ENCODE measurements around the gene ZNF12.

ZNF12 gene

DNA sequence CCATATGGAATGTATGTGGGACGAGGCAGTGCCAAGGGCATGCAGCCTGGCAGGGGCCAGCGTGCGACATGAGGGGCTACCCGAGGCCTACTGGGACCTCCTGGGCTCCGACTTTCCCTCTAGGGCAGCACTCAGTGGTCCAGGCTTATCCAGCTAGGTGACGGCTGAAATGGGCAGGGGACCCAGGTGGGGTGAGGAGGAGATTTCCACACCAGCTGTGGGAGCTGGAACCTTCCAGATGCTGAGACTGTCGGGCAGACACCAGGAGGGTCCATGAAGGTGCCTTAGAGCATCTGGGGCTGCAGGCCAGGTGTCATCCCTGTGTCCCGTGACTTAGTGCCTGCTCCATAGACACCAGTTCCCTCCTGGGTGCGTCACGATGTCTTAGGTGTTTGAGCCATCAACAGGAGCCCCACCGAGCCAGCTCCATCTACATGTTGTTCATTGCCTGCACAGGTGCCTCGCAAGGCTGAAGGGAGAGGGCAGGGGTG is 56.2 kb downstream of the ZNF12 start:
- no peak for DNase-seq (ENCODE audit: low spot score)
- H3K27ac ChIP-seq, result no peak overlapping the region
- CTCF ChIA-PET, result no interaction called here

DNA sequence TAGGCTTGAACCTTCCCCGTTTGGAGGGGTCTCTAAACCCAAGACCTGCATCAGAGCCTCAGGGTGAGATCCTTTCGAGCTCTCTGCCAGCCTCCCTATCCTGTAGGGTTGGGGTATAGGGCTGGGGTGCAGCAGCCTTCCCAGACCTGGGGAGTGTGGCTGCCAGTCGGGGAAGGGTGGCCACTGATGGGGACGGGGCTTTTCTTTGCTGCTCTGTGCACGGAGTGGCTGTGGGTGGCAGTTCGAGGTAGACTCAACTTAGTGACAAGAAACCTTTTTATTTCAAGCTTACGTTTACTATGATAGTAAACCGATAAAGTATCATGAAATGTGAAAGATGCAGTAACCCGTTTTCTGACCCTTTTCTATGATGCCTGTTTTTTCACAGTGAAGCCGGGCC is 56.7 kb downstream of the ZNF12 start:
- no peak for DNase-seq (ENCODE audit: low spot score)
- POLR2A ChIA-PET (ENCODE audit: low non-redundant PET), result no interaction called here
- CTCF ChIA-PET, result no interaction called here
- H3K27ac ChIP-seq, result no peak overlapping the region
- TF ChIP-seq, protein P1, sequence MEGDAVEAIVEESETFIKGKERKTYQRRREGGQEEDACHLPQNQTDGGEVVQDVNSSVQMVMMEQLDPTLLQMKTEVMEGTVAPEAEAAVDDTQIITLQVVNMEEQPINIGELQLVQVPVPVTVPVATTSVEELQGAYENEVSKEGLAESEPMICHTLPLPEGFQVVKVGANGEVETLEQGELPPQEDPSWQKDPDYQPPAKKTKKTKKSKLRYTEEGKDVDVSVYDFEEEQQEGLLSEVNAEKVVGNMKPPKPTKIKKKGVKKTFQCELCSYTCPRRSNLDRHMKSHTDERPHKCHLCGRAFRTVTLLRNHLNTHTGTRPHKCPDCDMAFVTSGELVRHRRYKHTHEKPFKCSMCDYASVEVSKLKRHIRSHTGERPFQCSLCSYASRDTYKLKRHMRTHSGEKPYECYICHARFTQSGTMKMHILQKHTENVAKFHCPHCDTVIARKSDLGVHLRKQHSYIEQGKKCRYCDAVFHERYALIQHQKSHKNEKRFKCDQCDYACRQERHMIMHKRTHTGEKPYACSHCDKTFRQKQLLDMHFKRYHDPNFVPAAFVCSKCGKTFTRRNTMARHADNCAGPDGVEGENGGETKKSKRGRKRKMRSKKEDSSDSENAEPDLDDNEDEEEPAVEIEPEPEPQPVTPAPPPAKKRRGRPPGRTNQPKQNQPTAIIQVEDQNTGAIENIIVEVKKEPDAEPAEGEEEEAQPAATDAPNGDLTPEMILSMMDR (conservative IDR thresholded peaks at IDR 0.05; ENCODE audit: low read depth), result no peak

More for the DNA sequence above, 56.2 kb downstream of the ZNF12 start:
- POLR2A ChIA-PET (ENCODE audit: low non-redundant PET), result no interaction called here
- TF ChIP-seq, protein P1 (conservative IDR thresholded peaks at IDR 0.05; ENCODE audit: low read depth), result no peak

DNA sequence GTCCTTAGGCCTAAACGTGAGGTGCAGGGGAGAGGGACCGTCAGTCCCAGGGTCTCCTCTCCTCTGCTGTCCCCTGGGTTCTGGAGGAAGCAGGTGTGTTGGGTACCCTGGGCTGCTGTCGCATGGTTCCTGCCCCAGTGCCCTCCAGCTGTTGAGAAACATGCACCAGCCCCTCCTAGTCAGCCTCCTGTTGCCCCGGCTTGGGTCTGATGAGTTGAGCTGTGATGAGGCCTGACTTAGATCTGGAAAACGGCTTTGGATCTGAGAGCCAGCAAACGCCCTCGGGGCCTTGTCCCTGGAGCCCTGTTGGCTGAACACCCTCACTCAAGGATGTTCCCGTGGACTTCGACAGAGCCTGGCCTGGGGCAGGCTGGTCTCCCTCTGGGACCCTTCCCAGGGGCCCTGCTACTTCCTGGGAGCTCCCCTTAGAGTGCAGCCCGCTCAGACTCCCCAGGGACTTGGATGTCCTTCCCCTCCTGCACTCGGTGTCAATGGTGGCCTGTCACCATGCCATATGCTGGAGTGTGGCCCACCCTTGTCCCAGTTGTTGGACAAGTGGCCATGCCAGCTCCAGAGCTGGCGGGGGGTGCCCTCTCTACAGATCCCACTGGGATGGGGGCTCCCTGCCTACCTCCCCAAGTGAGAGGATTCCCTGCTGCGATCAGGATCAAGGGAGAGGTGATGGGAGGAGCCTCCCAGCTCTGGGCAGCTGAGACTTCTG is 57.3 kb downstream of the ZNF12 start:
- no peak overlapping the region for H3K27ac ChIP-seq
- TF ChIP-seq, protein P1 (conservative IDR thresholded peaks at IDR 0.05; ENCODE audit: low read depth), result no peak
- POLR2A ChIA-PET (ENCODE audit: low non-redundant PET), result no interaction called here
- CTCF ChIA-PET, result interaction anchor here (0.6 kb wide), 1 partner anchor 17 kb away, joined by 4 read pairs; no protein-coding TSS in a partner anchor
- no peak for DNase-seq (ENCODE audit: low spot score)

DNA sequence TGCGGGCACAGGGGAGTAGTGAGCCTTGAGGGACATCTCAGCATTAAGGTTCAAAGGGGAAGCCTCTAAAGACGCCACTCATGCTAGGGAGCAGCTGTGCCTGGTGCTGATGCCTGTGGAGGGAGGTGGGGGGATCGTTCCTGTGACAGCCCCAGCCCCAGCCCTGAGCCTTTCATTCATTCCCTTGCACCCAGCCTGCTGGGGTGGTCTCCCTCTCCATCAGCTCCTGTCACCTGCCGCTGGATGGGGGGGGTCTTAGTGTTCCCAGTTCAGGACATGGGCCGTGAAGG is 58.0 kb downstream of the ZNF12 start:
- no peak for DNase-seq (ENCODE audit: low spot score)
- ChIA-PET POLR2A (ENCODE audit: low non-redundant PET) (no interaction called here), CTCF (interaction anchor here (0.6 kb wide), 1 partner anchor 17 kb away, joined by 4 read pairs; no protein-coding TSS in a partner anchor)
- TF ChIP-seq, protein P1 (conservative IDR thresholded peaks at IDR 0.05; ENCODE audit: low read depth), result no peak
- no peak overlapping the region for H3K27ac ChIP-seq

DNA sequence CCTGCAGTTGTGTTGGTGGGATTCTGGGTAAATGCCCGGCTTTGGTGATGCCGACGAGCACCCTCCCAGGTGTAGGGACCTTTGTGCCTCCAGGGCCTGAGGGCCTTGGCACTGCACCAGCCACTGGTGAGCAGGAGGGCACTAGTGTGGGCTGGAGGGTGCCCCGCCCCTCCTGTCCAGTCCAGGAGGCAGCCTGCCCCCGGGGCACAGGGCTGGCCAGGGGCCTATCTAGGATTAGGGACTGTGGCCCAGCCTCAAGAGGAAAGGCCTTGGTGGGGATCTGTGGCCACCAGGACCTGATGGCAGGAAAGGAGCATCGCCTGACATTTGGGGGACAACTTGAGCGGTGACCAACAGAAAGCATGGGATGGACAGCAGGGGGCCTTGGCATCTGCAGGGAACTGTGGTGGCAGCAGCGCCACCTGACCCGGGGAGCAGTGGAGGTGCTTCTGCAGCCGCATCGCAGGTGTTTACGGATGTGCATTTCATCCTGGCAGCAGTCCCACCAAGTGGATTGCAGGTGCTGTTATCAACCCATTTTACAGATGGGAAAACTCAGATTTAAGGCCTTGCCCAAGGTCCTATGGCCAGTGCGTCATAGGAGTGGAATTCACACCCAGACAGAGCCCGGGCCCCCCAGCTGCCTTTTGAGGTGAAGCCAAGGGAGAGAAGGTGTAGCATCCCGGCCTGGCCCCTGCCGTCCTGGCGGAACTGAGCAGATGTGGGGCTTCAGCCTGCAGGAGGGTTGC is 58.5 kb downstream of the ZNF12 start:
- H3K27ac ChIP-seq, result no peak overlapping the region
- CTCF ChIA-PET, result no interaction called here
- DNase-seq (ENCODE audit: low spot score), result no peak
- TF ChIP-seq, protein P1 (conservative IDR thresholded peaks at IDR 0.05; ENCODE audit: low read depth), result no peak
- POLR2A ChIA-PET (ENCODE audit: low non-redundant PET), result no interaction called here

DNA sequence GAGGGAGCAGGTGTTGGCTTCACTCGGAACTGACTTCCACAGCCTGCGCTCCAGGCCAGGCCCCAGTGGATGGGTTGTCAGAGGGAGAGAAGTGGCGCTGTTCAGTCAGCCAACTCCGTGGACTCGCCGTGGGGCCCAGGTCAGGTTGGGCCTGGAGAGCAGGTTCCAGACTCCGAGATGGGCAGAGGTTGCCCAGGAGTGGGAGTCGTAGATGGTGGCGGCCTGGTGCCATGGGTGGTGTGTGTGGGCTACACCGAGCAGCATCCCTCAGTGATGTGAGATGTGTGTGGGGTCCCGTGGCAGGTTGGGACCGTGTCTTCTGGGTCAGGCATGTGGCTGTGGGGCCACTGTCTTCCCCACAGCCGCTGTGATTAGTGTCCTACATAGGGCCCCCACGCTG is 59.2 kb downstream of the ZNF12 start:
- no peak overlapping the region for H3K27ac ChIP-seq
- ChIA-PET POLR2A (ENCODE audit: low non-redundant PET) (no interaction called here), CTCF (no interaction called here)
- TF ChIP-seq, protein P1 (conservative IDR thresholded peaks at IDR 0.05; ENCODE audit: low read depth), result no peak
- DNase-seq (ENCODE audit: low spot score), result no peak

Data from RWPE1 (cell line).